Stimulated activated CD4-positive, alpha-beta T cell treated with anti-CD3 and anti-CD28 coated beads, Interleukin-15, amount 100 ng/mL, for 48 hours (primary cell): ENCODE measurements around the gene SSBP2.

Experiments used
- DNase-seq, 2 donors: peaks; one replicate each; pipeline ENCODE4 v3.0.0-alpha.2; 2020; ENCODE audit warnings: low read depth in 2 of 2

SSBP2 gene

DNA sequence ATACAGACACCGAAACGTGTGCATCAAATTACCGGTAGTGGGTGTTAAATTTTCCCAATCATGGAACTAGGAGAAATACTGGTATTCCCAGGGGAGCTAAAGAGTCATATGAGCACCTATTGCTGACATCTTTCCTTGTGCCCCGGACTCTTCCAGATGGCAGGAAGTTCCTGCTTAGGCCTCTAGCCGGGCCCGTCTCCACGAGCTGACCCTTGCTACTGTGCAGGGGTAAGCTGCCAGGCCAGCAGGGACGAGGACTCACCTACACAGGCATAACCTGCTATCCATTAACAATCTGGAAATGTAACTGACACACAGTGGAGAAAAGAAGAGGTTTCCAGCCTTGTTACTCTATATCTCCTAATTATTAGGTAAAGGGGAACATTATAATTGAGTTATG, 16.2 kb upstream of the SSBP2 start:
- no peak for DNase-seq

DNA sequence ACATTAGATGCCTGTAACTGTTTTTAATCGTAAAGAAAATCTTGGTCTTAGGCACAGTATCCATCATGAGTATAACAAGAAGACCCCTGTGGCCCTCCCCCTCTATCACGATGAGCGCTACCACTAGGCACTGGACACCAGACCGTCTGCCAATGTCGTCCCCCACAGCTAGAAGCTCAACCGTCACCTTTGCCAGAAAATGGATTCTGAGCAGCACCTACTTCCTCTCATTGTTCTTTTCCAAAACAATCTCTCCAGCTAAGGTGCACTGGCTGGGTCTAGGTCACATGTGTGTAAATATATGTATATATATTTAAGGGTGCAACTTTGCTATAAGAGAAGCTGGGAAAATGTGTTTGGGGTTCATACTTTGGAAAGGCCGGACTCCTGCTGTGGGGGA, 15.7 kb upstream of the SSBP2 start:
- DNase-seq = no peak

DNA sequence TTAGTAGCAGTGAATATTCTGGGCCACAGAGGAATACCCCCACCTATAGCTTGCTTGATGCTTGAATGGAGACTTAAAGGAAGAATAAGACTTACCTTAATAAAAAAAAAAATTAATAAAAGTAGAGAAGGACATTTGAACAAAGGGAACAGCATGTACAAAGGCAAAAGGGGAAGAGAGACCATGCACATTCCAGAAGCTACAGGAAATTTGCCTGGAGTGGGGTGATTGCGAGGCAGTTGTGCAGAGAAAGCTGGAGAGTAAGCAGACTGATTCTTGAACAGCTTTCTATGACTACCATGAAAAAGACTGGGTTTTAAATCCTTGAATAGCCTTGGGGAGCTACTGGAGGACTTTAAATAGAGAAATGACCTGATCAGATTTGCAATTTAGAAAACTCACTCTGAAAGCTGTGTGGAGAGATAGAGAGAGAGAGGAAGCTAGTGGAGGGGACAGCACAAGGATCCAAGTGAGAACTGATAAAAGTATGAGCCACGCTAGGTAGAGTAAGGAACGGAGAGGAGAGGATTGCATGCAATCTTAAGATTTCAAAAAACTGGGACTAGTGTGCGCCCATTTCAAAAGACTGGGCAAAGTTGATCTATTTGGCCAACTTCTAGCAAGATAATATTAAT, 12.5 kb upstream of the SSBP2 start:
- DNase-seq = no peak

DNA sequence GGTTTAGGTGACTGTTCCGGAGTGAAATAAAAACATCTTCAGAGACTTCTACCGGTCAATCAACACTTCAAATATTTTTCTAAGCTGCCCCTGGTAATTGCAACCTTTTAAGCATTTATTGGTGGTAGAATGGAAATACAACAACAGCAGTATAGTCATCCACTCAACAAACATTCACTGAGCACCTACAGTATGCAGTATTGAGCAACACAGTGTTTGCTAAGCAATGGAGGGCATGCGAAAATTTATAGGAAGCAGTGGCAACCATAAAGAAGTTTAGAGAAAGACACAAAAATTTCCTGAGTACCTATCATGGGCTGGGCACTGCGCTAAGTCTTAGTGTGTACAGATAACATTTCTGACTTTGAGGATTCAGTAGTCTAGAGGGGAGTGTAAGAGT, 12.0 kb upstream of the SSBP2 start:
- no peak for DNase-seq

DNA sequence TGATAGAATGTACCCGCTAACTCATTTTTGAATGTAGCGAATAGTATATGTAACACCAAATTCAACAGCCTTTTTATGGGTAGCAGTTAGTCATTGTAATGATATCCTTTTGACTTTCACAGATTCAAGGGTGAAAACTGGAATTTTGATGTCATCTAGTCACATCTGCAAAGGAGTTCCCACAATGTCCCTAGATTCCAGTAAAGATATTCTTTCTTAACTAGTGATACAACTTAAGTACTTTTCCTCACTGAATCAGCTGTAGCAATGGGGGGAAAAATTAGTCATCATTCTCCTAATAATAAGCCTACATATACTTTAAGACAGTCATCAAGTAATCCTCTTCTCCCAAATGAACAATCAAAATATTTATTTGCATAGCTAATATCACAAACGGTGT, 11.5 kb upstream of the SSBP2 start:
- no peak for DNase-seq

DNA sequence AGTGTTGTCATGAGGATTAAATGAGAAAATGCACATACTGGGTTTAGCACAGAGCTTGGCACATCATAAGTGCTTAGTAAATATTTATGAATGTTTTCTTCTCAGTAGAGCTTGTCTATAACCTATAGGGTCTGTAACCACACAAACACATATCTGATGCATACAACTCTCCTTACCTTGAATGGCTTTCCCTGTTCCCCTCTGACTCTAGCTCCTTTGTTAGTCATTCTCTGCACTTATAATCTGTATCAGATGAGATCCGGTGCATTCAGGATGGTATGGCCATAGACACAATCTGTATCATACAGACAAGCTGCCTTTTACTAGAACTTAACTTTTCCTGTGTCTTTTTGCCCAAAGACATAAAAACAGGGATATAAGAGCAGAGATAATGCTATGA, 11.1 kb upstream of the SSBP2 start:
- no peak for DNase-seq

DNA sequence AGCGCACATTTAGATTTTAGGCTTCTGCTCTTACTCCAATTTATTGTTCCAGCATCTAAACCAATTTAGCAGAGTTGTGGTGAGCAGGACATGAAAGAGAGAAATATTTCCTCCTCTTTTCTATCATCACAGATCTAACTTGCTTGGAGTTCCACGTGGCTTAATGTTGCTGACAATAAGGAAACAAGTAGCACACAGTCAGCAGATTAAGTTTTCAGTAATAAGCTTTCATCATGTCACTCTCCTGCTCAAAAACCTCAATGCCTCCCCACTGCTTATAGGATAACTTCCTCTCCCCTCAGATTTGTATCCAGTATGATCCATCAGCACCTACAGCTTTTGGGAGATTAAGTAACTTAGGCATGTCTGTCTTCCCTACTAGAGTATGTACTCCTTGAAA, 10.4 kb upstream of the SSBP2 start:
- DNase-seq = no peak

DNA sequence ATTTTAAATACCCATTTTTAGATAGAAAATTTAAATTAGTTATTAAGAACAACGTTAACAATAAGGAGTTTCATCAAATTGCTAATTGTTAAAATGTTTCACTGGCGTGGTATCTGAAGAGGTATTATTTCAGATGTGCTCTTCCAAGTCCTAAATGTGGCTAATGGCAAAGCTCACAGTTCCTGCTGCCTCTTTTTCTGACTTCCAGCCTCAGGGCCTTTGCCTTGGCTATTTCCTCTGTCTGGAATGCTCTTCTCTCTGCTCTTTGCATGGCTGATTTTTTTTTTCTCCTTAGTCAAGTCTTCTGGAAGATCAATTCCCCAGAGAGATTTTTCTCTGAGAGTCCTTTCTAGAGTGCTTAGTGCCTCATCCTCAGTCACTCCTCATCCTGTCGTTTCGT, 9.6 kb upstream of the SSBP2 start:
- no peak for DNase-seq

DNA sequence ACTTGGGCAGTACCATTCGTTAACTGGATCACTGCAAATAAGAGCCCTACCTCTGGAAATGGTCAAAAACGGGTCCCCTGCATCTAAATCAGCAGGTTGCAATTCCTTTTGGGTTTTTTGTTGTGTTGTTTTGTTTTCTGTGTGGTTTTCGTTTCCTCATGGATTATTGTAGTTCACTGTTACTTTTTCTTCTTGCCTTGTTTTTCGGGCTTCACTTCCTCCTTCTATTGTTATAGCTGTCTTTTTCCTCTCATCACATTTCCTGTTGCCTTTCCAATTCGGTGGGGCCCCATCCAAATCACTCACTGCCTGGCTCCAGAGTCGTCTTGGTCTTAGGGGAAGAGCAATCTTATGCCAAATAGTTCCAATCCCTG, 8.7 kb upstream of the SSBP2 start:
- DNase-seq = no peak

DNA sequence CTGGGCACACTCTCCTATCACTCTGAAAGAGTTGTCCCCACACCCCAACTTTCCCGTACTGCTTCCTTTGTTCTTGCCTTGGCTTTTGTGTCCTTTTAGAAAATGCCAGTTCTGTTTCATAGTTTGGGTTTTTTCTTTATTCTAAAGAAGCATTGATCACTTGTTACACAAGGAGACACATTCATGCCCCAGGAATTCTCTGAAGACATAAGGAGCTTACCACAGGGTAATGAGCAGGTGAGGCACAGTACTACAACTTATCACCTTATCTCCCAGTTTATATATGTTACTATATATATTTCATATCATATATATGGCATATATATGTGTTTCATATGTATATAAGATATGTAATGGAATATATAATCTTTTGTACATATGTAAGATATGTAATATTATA, 6.5 kb upstream of the SSBP2 start:
- DNase-seq = no peak

DNA sequence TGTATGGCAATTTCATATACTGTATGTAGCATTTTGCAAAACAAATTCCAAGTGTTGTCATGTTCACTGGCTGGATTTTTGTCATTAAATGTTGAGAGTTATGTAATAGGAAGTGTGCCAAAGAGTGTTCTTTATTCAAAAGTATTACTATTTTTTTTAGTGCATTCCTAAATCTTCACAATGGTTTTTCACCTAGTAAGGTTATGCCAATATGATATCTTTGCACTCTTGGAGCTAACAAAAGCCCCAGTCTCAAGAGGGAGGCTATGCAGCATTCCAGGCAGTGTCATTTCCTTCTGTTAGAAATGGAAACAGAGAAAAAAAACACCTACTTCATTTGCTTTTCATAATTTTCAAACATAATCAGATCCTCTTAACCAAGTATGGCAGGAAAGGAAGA, 5.1 kb upstream of the SSBP2 start:
- no peak for DNase-seq

DNA sequence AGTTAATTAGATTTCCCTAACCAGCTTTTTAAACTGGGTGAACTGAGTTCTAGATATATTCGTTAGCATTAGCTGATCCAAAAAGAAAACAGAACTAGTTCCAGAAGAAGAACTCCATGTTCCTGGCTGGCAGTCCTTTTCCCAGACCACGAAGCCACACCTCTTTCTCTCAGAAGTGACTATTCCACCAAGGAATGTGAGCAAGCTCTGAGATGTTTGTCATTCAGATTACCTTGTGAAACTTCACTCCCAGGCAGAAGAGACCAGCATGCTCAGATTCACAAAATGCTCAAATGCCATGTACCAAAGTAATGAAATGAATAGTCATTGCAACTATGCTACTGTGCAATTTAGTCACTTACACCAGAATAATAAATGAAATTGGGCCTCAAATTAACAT, 4.4 kb upstream of the SSBP2 start:
- DNase-seq = no peak

DNA sequence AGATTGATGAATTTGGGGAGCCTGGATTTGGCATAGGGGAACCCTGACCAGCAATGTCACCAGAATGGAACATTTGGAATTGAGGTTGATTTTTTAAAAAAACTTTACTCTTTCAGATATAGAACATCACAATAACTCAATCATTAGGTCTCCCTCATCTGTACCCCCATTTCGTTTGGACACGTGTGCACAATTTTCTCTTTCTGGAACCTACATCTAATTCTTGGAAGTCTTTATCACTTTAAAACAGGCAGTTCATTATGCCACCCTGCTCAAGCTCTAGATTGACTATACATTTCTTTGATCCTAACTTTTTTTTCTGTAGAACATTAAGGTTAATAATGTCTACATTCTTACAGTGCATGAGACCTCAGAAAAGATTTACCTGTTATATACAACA, 3.7 kb upstream of the SSBP2 start:
- DNase-seq = no peak

DNA sequence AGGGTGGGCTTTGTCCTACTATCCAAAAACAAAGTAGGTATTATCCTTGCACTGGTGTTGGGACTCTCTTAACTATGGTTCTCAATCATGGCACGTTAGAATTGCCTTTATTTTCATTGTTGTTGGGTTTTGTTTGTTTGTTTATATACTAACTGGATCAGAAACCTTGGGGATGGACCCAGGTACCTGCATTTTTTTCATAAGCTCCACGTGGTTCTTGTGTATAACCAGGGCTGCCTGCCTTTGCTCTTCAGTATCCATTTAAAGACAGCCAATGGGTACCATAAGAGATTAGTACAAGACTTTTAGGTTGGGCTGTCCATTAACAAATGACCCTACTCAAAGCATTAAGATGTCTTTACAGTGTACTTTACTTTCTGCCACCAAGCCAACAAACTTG, 2.5 kb upstream of the SSBP2 start:
- no peak for DNase-seq

DNA sequence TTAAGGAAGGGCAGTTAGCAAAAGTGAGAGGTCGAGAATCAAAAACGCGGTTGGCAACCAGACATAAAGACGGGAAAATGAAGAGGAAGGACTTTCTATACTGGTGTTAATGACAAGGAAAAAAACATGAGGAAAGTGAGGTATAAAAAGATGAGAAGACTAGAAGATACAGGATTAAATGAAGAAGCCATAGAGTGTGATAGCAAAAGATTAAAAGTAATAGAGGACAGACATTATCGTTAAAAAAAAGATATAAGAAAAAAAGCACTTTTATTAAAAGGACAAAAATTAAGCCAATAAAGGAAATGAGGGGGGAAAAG, 1.7 kb upstream of the SSBP2 start:
- DNase-seq = no peak

DNA sequence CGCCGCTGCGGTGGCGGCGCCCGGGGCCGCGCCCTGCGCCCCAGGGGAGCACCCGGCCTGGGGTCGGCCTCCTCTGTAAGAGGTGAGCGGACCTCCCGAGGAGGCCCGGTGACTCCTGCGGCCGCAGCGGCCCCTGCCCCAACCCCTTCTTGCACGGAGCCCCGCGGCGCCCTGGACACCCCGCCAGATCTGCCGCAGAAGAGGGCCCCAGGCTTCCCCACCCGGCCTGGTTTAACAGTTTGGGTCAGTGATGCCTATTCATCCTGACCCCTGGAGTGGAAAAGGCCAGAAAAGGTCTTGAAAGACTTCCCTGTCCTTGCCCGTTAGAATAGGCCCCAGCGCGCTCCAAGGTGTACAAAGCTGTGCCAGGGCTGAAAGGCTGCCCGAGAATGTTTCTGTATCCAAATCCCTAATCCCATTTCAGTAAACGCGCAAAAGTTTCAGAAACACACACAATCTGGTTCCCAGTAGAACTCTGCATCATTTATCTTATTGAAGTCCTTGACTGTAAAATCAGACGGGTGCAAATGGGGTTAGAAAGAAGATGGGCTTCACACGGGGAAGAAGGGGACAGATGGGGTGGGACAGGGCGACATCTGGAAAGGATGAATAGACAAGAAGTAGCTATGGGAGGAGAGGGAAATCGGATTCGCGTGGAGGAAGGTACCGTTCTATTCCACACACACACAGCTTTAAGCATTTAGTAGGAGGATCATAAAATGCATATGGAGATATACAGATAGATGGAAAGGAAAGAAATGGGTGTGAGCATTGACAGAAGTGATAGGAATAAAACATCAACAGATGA, 1.1 kb upstream of the SSBP2 start:
- no peak for DNase-seq

DNA sequence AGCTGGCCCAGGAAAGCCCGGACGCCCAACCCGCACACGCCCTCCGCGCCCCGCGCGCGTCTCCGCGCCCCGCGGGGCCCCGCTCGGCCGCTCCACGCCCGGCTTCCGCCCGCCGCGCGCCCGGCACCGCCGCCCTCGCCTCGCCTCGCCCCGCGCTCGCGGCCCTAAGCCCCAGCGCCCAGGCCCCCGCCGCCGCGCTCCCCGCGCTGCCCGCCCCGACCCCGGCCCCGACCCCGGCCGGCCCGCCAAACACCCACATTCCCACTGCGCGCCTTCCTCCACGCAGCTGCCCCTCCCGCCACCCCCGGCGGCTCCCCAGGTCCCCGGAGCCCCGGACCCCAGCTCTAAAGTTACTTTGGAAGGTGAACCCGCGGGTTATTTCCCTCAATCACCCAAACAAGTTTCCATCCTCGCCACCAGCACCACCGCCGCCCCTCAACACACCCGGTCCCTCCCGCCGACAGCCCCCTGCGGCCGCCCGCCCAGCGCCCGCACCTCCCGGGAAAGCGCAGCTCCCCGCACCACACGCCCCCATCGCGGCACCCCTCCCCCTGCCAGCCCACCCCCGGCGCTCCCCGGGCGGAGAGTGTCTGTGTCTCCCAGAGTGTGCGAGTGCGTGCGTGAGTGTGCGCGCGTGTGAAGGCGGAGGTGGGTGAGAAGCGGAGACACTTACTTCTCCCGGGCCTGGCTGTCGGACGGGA, 439 bp downstream of the SSBP2 start:
- DNase-seq = no peak

DNA sequence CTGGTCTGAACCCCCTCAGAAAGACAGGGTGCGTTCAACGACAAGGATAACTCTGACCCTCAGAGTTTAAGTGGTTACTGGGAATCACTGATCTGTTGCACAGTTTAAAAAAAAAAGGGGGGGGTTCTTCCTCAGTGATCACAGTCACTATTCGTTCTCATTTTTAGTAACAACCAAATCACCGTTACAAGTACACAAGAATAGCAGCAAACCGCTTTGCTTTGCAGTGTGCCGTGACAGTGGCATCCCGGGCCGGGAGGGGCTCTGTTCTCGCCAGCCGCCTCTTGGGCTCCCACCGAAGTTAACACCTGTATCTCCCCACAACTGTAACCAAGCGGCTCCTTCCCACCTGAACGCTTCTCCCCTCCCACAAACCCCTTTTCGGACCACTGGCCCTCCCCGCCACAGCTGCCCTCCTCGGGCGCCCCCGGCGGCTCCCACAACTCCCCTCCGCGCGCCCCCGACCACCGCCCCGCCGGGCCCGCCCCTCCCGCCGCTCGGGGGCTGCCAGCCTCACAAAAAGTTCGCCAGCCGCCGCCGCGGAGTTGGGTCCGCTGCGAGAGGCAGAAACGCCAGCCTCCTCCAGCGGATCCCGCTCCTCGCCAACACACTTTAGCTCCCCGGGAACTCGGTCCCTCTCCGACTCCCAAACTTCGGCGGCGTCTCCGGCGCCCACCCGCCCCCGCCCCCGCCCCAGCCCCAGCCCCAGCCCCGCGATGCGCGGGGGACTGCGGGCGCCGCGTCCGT, 1.2 kb downstream of the SSBP2 start:
- peak in 1 of 2 donors; percentile 32 for DNase-seq

DNA sequence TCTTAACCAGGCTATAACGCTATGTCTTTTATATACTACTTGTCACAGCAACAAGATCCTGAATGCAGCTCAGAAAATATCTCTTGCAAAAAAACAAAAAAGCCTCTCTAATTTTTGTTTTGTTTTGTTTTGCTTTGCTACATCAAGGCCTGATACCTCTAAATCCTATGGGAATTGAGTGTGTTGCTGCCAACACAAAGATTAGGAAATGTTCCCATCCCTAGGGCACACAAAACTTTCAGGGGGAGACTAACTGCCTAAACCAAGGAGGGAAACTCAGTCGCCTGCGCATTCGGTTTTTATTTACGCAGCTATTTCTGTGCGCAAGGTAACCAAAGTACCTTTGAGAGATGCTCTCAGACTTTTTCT, 1.7 kb downstream of the SSBP2 start:
- no peak for DNase-seq

DNA sequence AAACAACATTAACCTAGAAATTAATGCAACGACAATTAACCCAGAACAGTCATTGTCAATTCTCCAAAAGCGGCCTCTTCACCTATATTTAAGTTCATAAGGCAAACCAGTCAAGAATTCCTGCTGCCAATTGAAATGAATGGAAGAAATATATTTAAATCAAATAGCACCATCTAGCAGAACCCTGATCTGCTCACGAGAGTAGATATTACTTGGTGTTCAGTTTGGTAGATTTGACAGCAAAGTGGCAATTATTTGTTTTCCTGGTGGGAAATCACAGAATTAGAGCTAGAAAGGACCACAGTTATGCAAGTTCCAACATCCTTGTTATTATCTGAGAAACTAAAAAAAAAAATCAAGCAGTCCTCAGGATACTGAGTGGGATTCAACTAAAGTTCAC, 2.3 kb downstream of the SSBP2 start:
- DNase-seq = no peak

DNA sequence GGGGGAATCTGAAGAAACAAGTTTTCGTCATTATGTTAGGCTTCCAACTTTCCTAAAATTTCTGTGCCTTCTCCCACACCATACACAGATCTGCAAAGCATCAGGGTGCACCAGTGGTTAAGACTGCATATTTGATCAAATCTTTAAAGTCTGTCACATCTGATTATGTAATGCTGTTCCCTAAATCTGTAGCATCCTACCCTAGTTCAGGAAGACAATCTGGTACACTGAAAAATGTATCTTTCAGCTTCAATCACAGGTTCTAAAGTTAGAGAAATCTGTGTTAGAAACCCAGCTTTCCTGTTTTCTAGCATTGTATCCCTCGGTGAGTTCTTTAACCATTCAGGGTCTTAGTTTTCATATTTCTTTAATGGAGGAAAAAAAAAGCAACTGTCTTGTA, 3.9 kb downstream of the SSBP2 start:
- no peak for DNase-seq

DNA sequence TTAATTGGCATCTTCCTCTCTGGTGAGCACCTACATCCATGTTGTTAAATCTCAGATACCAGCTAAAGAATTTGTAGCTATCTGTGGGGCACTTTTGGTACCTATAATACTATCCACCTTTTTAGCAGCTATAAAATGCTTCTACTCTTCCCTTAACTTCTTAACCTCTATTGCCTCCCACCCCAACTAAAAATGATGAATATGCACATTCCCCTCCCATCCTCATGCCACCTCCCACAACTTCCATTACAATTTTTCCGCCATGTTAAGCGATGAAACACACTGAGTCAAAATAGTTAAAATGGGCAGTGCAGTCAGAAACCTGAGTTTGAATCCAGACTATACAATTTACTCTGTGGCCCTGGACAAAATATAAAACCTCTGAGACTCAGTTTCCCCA, 10.1 kb downstream of the SSBP2 start:
- no peak for DNase-seq

DNA sequence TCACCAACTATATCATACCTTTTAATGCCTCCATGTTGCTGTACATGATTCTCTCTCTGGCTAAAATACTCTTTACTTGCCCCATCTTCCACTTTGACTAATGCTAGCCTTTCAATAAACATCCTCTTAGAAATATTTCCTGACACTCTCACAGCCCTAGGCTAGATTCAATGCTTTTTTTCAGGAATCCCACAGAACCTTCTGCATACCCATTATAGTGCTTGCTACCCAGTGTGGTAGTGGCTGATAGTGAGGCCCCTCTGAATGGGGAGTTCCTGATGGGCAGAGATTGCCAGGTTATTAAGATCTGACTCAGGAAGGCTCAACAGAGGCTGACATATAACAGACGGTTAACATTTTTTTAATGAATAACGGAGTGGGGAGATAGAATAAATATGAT, 11.6 kb downstream of the SSBP2 start:
- no peak for DNase-seq
